Thoracic aorta (tissue), 2 donors: ENCODE data around the gene REM2. TPM values are rescaled to one million over a fixed set of nuclear protein-coding genes. Genes with fewer than 3 reads are reported as not detected.

Experiments
- ATAC-seq: fragments of 150-250 bp; one replicate; pipeline ENCODE4 v1.8.0; 2017; ENCODE audit warnings: low read depth; ENCODE audit not compliant: insufficient number of reproducible peaks, low FRiP score
- DNase-seq: peaks from one replicate; pipeline ENCODE4 v3.0.0-alpha.2; 2020; ENCODE audit warnings: low spot score
- H3K27ac ChIP-seq, 2 donors: fragments of 200-600 bp; sonication (generic); 1 replicate in 1 of 2; 2 replicates in 1 of 2; pipeline ENCODE4 v1.5.1; 2016; ENCODE audit warnings: mild to moderate bottlenecking in 2 of 2, moderate library complexity in 2 of 2
- H3K27me3 ChIP-seq: fragments of 200-600 bp; sonication (generic); replicated peaks from 2 replicates; pipeline ENCODE4 v1.6.0; 2016; ENCODE audit warnings: mild to moderate bottlenecking; ENCODE audit not compliant: insufficient read depth
- H3K36me3 ChIP-seq: fragments of 200-600 bp; sonication (generic); one replicate; pipeline ENCODE4 v1.5.1; 2016
- H3K4me1 ChIP-seq, 2 donors: fragments of 200-600 bp; sonication (generic); 1 replicate in 1 of 2; 2 replicates in 1 of 2; pipeline versions ENCODE4 v1.5.1 to v1.6.0; 2016; ENCODE audit warnings: low read depth in 2 of 2, mild to moderate bottlenecking in 1 of 2; ENCODE audit not compliant: control insufficient read depth in 1 of 2
- H3K4me3 ChIP-seq: fragments of 200-600 bp; sonication (generic); 2 replicates; pipeline ENCODE4 v1.5.1; 2016; ENCODE audit warnings: mild to moderate bottlenecking
- H3K9me3 ChIP-seq: fragments of 200-600 bp; sonication (generic); 2 replicates; pipeline ENCODE4 v1.5.1; 2016
- total RNA-seq, 2 donors: library from RNA; depleted of rRNA; stranded (reverse); fragments of >200 nt; gene quantifications; one replicate each; pipeline versions ENCODE4 v1.1.0 to v1.2.3, GENCODE V29; 2016
- TF ChIP-seq, protein P1 (sequence below): fragments of 200-600 bp; sonication (generic); IDR thresholded peaks from one replicate; pipeline ENCODE4 v1.5.1; 2019; ENCODE audit warnings: antibody characterized with exemption

The REM2 gene
- total RNA-seq, 2 donors from 2014 or later = 0.28 TPM; not detected in 1

DNA sequence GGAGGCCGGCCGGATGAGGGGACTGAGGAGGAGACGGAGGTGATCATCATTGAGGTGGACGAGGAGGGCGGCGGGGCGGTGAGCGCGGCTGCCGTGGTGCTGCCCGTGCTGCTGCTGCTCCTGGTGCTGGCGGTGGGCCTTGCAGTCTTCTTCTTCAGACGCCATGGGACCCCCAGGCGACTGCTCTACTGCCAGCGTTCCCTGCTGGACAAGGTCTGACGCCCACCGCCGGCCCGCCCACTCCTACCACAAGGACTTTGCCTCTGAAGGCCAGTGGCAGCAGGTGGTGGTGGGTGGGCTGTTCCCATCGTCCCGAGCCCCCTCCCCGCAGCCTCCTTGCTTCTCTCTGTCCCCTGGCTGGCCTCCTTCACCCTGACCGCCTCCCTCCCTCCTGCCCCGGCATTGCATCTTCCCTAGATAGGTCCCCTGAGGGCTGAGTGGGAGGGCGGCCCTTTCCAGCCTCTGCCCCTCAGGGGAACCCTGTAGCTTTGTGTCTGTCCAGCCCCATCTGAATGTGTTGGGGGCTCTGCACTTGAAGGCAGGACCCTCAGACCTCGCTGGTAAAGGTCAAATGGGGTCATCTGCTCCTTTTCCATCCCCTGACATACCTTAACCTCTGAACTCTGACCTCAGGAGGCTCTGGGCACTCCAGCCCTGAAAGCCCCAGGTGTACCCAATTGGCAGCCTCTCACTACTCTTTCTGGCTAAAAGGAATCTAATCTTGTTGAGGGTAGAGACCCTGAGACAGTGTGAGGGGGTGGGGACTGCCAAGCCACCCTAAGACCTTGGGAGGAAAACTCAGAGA is 37.0 kb upstream of the REM2 start:
- no peaks in the 10 kb centered on the region for H3K27me3 ChIP-seq
- no peak for ATAC-seq
- peak overlapping the region; percentile 74 to 75 for H3K27ac ChIP-seq
- TF ChIP-seq, protein P1, sequence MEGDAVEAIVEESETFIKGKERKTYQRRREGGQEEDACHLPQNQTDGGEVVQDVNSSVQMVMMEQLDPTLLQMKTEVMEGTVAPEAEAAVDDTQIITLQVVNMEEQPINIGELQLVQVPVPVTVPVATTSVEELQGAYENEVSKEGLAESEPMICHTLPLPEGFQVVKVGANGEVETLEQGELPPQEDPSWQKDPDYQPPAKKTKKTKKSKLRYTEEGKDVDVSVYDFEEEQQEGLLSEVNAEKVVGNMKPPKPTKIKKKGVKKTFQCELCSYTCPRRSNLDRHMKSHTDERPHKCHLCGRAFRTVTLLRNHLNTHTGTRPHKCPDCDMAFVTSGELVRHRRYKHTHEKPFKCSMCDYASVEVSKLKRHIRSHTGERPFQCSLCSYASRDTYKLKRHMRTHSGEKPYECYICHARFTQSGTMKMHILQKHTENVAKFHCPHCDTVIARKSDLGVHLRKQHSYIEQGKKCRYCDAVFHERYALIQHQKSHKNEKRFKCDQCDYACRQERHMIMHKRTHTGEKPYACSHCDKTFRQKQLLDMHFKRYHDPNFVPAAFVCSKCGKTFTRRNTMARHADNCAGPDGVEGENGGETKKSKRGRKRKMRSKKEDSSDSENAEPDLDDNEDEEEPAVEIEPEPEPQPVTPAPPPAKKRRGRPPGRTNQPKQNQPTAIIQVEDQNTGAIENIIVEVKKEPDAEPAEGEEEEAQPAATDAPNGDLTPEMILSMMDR = no peak
- no peaks in the 10 kb centered on the region for H3K9me3 ChIP-seq
- H3K4me1 ChIP-seq = peaks cover 43 to 76% of the 10 kb centered on the region in 2 donors
- peaks cover 53% of the 10 kb centered on the region for H3K36me3 ChIP-seq
- DNase-seq = no peak
- H3K4me3 ChIP-seq = no peak overlapping the region

DNA sequence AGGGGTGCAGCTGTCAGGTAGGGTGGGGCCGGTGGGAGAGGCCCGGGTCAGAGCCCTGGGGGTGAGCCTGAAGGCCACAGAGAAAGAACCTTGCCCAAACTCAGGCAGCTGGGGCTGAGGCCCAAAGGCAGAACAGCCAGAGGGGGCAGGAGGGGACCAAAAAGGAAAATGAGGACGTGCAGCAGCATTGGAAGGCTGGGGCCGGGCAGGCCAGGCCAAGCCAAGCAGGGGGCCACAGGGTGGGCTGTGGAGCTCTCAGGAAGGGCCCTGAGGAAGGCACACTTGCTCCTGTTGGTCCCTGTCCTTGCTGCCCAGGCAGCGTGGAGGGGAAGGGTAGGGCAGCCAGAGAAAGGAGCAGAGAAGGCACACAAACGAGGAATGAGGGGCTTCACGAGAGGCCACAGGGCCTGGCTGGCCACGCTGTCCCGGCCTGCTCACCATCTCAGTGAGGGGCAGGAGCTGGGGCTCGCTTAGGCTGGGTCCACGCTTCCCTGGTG is 36.2 kb upstream of the REM2 start:
- Histone ChIP-seq H3K4me1 (peaks cover 50 to 80% of the 10 kb centered on the region in 2 donors), H3K27me3 (no peaks in the 10 kb centered on the region), H3K36me3 (peaks cover 44% of the 10 kb centered on the region), H3K27ac (peak overlapping the region; percentile 74 to 75), H3K4me3 (no peak overlapping the region), H3K9me3 (no peaks in the 10 kb centered on the region)
- ATAC-seq (no peak), DNase-seq (no peak)
- TF ChIP-seq, protein P1 = no peak

DNA sequence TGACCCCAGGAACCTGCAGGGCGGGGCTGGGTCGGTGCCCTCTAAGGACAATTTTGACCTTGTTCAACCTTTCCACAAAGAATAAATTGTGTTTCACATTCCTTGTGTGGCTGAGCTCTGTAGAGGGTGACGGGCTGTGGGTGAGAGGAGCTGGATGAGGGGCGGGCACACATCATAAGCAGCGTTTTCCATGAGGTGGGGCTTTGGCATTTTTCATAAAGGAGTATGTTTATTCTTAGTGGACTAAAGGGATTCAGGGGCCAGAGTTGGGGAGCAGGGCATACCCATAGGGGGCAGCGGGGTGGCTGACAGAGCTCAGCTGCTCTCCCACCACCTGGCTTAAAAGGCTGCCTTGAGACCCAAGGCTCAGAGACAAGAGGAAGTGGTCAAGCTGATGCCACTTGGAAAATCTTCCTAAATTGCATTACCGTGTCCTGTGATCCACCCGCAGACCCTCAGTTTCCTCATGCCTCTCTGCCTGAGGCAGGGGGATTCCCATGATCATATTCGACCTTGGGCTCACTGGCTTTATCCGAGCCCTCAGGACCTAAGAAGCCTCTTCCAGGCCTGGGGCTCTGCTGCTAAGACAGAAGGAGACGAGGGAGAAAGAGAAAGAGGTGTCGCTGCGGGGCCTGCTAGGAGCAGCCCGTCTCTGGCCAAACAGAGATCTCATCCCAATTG is 35.2 kb upstream of the REM2 start:
- ATAC-seq (no peak), DNase-seq (no peak)
- TF ChIP-seq, protein P1 = no peak
- H3K9me3 ChIP-seq = no peaks in the 10 kb centered on the region
- H3K36me3 ChIP-seq = peaks cover 35% of the 10 kb centered on the region
- peak overlapping the region; percentile 91 to 96 for H3K27ac ChIP-seq
- peak overlapping the region; percentile 46 for H3K4me3 ChIP-seq
- H3K27me3 ChIP-seq = no peaks in the 10 kb centered on the region
- peaks cover 54 to 89% of the 10 kb centered on the region in 2 donors for H3K4me1 ChIP-seq

DNA sequence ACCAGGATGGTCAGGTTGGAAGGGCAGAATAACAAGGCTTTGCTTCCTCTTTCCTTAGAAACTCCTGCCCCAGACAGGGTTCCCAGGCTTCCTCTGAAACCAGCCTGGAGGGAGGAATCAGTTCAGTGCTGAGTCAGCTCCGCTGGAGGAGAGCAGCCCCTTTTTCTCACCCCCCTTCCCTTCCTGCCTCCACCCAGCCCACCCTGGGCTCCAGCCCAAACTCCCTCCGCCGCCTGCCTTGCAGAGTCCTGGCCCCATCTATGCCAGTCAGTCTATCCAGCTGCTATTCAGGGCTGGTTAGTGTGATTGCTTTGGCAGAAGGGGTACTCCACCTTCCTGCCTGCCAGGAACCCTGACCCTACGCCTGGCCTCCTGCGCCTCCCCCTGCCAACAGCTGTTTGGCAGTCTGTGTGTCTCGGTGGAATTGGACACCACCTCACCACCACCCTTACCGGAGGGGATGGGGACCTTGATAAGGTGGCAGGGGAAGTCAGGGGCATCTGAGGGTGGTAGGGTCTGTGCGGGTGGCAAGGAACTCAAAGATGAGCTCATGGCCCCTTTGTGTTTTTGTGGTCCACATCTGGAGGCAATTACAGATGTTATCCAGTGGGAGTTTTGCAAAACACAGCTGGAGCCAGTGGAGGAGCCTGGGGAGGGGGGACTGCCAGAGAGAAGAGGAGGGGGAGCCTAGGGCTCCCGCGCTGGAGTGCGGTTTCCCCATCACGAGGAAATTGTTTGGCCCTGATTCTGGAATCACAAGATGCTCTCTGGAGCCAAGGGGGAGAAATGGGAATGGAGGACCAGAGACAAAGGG is 34.5 kb upstream of the REM2 start:
- TF ChIP-seq, protein P1 = no peak
- H3K36me3 ChIP-seq = peaks cover 27% of the 10 kb centered on the region
- H3K4me1 ChIP-seq = peaks cover 57 to 89% of the 10 kb centered on the region in 2 donors
- H3K4me3 ChIP-seq = peak overlapping the region; percentile 46
- peak overlapping the region; percentile 91 to 96 for H3K27ac ChIP-seq
- no peaks in the 10 kb centered on the region for H3K9me3 ChIP-seq
- H3K27me3 ChIP-seq = no peaks in the 10 kb centered on the region
- peak; percentile 65 for ATAC-seq
- peak; percentile 60 for DNase-seq
